GM18858 (cell line): ENCODE data around the gene ULK2.

ENCODE experiments used
- ATAC-seq: cut with Tn5 transposase; IDR thresholded peaks from one replicate; pipeline ENCODE4 v1.9.1; 2021; ENCODE audit not compliant: unreplicated experiment

The ULK2 gene

DNA sequence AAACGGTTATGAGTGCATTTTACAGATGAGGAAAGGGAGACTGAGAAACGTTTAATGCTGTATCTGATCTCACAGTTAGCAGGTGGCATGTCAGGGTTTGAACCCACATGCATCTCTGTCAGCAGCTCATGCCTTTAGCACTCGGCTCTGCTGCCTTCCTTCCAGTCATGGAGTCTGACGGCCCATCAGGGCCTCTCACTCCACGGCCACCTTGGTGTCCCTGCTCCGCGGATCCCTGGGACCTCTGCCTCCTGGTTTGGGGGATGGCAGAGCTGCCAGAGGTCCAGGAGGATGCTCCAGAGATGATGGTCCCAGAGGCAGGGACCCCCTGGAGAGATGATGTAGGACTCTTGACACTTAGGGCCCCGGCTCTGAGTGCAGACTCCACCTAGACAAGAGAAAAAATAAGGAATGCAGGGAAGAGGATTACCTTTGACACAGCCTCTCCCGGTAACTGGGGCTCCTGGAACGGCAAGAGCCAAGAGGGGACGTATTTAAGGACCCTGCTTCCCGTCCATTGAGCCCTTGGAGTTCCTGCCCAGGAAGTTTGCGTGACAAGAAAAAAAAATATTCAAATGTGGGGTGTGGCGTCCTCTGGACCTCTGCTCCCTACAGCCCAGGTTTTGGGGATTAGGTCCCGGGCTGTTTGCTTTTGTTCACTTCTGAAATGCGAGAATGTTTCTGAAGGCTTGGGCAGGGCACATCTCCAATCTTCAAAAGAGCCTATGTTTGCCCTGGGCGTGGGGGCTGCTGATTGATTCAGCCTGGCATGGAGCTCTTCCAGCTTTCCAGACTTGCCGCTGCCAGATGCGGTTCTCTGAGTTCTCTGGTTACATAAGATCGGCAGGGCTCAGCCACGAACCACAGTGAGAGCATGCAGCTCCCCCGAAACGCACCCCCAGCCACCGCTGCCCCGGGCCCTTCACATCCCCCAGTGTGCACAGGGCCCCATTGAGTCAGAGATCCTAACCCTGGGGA is 119.6 kb downstream of the ULK2 start, which contains the start of gene ALDH3A1:
ALDH3A1 (minus strand) TSS at position 470 of the 978 bp plus-strand sequence. CDS start 3,169 bp downstream, outside the sequence.
- ATAC-seq: no peak

DNA sequence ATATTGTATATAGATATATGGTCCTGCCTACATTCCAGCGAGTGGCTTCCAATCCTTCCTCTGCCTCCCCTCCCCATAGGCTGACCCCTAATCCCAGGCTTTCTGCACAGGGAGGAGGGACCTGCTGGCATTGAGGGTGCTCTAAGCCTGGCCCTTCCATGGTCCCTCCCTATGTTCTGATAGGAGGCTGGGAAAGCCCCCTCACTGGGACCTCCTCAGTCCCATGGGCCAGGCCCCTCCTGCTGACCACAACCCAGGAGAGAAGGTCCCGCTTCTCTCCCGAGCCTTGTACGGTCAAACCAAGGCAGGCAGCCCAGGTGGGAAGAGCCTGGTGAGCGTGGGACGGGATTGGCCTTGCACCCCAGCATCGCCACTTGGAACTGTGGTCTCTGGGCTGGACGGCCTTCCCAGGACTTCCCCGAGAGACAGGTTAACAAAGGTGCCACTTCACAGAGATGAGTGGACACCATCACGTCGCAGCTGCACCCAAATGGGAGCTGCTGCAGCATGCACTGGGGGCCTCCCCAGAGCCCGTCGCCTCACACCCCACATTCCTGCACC is 120.5 kb downstream of the ULK2 start:
- no peak for ATAC-seq

DNA sequence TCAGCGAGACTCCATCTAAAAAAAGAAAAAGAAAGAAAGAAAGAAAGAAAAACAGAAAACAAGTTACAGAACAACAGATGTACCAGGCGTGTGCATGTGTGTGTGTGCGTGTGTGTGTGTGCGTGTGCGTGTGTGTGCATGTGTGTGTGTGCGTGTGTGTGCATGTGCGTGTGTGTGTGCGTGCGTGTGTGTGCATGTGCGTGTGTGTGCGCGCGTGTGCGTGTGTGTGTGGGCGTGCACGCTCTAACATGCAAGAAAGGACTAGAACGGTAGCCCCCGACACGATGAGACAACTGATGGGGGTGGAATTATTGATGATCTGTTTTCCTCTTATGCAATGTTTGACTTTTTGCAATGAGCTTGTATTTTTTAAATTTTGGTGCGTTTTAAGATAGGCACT is 121.2 kb downstream of the ULK2 start:
- no peak for ATAC-seq

DNA sequence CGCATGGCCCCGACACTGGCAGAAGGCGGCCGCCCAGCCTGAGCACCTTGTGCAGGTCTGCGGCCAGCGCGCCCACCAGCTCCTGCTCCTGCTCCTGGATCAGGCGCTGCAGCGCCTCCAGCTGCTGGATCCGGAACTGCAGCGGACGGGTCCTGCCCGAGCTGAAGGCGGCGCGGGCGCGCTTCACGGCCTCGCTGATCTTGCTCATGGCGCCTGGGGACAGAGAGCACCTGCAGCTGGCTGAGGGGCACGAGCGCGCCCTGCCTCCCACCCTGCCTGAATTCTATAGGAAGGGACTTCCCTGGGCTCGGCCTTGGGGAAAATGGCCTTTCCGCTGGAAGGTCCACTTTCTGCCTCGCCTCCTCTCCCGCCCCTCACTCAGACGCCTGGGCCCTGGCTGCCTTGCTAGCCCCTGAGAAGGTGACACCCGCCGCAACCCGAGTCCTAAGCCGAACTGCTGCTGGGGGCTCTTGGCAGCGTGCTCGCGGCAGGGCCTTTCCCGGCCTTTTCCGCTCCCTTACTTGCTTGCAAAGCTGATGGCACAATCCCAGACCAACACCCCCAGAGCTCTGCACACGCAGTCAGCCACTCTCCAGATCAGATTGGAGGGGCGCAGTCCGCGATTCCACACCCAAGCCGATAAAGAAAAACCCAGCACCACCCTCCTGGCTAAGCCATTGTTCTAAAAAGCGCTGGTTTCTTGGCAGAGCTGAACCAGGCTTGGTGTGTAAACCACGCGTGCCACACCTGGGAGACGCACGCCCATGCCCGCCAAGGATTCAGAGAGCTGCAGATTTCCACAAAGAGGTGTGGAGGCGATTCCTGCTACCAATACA is 122.6 kb downstream of the ULK2 start:
- ATAC-seq: peak; percentile 49

DNA sequence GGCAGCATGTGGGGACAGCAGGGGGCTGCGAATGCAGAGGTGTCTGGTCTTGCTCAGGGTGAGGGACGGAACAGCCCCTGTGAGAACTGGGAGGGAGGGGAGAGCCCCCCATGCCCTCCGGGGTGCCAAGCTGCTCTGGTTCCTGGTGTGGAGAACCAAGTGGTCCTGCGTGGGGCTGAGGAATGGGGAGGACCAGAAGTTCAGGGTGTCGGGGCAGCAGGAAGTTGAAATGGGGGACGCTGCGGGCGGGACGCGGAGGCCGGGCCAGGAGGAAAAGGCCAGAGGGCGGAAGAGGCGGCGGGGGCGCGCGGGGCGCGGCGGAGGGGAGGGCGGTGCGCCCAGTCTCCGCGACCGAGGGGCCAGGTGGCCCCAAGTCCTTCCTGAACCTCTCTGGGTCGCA is 123.2 kb downstream of the ULK2 start:
- ATAC-seq: no peak

DNA sequence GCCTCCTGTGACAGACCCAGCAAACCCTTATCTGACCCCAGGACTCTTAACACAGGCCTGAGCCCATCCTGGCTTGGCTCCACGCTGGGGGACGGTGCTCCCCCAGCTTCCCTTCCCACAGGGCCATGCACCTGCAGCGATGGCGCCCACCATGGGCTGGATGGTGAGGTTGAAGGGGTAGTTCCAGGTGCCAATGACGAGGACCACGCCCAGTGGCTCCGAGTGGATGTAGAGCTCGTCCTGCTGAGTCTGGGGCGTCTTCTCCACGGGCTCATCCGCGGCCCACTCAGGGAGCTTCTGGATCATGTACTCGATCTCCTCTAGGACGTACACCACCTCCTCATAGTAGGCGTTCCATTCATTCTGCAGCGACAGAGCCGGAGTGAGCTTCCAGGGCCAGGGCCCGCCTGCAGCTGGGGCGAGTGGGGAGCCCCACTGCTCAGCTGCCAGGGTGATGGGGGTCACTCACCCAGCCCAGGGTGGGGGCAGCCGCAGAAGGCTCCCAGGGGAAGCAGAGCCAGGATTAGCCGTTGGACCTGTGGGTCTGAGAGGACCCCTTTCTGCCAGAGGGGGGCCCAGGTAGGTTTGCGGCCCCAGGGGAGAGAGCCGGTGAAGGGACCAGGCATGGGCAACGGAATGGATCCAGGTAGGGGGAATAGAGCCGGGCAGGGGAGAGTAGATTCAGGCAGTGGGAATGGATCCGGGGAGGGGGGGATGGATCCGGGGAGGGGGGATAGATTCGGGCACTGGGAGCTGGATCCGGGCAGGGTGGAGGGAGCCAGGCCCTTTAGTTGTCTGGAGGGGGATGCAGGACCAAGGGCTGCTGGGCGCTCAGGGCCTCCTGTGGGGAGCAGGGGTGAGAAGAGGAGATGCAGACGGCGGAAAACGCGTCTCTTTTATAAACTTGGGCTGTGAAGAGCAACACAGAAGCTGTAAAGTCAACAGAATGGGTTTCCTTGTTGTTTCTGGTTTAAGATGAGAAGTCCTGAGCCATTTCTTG is 124.3 kb downstream of the ULK2 start:
- ATAC-seq: no peak

DNA sequence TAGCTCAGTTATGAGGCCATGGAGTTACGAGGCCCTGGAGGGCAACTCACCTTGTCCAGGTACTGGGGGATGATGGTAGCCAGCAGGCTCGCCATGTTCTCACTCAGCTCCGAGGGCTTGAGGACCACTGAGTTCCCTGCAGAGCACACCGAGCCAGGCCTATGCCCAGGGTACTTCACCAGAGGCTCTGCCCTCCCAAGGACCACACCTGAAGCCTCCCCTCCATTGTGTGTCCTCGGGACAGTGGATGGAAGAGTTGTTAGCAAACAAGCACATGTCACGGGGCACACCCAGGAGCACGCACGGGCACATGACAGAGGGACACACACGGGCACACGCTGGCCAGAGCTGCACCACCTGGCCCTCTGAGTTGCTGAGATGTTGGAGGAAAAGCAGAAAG is 125.2 kb downstream of the ULK2 start:
- no peak for ATAC-seq

DNA sequence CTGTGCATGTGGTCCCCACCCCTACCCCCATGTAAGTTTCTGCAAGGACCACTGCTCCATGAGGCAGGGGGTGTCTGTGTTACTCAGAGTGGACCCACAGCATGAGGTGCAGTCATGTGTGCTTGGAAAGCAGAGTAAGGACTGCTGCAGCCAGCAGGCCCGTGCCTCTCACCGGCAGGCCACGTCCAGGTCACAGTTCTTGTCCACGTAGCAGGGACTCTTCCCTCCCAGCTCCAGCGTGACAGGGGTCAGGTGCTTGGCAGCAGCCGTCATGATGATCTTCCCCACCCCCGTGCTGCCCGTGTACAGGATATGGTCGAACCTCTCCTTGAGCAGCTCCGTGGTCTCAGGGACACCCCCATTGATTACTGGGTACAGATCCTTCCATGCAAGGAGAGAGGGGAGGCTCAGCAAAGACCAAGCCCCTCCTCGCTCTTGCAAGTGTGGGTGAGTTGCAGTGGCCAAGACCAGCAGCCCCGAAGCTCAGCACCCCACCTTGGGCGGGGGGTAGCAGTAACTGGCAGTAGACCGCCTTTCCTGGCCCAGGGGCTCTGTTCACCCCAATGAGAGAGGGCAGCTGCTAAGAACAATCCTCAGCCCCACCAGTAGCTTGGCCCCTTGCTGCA is 125.8 kb downstream of the ULK2 start:
- no peak for ATAC-seq

DNA sequence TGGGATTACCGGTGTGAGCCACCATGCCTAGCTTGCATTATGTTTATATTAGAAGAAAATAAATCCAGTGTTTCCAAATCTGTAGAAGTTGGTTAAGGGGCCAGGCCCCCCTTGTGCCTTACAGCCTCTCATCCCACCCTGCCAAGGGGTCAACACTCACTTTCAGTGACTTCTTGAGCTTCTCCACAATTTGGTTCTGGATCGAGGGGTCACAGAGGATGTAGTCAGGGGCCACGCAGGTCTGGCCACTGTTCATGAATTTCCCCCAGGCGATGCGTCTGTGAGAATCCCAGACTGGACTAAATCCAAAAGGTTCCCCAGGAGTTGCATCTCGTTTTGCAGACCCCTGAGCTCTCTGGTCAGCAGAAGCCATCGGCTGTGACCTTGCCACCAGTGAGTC is 126.8 kb downstream of the ULK2 start:
- no peak for ATAC-seq

DNA sequence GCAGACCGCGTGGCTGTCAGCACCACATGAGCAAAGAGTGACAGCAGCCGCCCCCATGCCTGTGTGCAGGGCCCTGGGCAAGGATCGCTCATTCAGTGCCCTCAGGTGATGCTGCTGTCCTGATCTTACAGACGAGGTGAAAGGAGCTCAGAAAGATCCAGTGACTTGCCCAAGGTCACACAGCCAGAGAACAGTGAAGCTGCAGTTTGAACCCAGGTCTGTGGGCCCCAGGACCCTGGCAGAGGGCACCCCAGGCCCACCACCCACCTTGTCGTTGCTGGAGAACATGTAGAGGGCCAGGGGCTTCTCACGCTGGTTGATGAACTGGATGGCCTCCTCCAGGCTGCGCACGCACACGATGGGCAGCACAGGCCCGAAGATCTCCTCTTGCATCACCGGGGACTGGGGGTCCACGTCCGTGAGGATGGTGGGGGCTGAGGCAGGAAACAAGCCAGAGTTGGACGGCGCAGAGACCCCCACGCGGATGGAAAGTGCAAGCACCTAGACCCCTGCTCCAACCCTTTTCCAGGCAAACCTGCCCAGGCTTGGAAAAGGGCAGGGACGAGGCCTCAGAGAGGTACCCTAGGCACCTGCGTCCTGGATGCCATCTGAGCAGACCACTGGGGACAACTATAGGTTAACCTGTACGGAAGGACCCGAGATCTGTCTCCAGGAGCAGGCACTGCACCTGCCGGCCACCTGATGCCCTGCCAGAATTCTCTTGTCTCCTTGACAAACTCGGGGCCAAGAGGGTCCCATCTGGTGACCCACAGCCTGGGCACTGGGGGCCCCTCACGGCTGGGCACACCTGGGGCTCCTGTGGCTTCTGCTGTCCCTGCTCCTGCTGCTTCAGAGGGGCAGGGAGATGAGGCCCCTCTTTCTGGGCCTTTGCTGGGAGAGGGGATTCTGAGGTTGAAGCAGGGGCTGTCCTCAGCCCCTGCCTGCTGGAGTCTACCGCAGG is 128.2 kb downstream of the ULK2 start:
- ATAC-seq: no peak

DNA sequence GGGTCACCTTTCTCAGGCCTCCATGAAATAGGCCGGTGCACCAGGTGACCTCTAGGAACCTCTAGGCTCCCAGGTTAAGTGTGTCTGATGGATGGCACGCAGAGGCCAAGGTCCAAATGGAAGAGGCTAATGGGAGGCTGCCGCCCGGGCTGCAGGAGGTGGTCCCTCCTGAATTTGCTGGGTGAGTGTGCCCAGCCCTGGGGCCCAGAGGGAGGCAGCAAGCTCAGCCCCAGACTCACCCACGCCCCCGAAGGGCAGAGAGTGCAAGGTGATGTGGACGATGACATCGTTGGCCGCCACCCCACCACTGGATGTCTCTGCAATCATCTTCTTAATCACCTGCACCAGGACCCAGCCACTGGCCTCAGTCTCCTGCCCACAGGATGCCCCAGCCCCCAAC is 129.0 kb downstream of the ULK2 start:
- no peak for ATAC-seq

DNA sequence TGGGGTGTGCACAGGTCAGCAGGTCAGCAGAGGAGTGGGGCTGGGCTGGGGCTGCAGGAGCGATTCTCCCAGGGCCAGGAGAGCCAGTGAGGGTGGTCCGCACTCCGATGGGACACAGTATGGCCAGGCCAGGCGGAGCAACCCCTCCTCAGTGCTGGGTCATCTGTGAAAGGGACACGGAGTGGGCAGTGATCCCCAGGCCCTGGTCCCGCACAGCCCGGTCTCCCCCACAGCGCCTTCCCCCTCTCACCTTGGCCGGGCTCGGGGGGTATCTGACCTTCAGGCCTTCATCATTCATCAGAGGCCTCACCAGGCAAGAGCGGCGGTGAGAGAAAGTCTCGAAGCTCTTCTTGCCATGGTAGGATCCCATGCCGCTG is 129.7 kb downstream of the ULK2 start:
- no peak for ATAC-seq

DNA sequence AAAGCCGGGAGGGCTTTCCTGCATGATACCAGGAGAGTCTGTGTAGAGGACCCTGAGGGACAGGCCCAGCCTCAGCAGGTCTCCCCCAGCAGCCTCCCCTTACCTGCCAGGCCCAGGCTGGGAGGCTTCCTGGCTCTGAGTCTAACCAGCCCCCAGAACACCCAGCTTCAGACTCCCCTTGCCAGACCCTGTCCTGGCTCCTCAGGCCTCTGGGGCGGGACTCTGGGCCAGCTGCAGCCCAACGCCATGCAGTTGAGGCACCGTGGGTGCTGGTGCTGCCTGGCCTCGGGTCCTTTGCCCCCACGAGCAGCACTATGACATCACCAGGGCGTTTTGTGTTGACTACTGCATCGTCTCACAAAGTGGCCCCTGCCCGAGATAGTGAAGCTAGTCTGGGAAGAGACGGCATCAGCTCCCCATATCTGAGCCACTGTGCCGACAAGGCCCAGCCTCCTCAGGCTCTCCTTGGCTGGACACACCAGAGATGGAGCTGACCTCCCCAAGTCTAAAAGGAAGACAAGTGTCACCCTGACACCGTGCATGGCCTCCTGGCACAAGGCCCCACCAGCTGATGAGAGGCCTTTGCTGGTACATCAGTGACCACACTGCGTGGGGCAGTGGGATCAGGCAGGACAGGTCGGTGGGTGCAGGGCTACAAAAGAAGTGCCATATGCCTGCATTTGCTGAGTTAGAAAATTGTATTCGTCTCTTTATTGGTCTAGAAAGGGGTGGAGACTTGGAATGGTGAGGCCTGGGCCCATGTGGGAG is 130.2 kb downstream of the ULK2 start:
- ATAC-seq: no peak

DNA sequence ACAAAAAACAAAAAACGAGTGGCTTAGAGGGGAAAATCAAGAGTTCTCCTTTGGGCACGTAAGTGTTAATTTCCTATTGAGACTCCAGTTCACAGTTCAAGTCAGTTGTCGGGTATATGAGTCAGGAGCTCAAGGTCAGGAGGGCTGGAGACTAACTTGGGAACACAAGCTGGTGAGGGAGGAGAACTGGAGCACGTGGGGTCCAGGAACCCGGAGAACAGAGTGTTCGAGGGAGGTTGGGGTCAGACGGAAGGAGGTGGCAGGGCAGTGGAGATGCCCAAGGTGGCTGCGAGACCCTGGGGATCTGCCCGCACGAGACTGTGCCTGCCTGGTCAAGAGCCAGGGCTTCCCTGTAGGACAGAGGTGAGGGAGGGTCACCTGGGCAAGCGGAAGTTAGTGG is 131.7 kb downstream of the ULK2 start:
- no peak for ATAC-seq

DNA sequence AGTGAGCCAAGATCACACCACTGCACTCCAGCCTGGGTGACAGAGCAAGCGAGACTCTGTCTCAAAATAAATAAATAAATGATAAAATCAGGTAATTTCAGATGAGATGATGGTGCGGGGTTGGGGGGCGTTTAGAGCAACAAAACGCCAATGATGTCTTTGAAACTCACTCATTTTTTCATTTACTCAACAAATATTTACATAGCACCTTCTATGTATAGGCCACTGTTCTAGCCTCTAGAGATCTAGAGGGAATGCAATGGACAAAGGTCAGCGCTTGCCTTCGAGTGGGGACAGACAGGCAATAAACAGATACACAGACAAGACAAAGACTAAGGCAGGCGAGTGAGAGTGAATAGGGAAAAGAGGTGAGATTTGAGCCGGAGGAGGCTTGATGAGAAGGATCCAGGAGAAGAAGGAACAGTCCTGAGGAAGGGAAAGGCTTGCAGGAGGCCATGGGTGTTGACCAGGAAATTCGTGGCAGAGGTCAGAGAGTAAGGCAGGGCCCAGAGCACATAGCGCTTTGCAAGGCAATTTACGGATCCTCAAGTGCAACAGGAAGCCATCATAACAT is 133.7 kb downstream of the ULK2 start:
- no peak for ATAC-seq

DNA sequence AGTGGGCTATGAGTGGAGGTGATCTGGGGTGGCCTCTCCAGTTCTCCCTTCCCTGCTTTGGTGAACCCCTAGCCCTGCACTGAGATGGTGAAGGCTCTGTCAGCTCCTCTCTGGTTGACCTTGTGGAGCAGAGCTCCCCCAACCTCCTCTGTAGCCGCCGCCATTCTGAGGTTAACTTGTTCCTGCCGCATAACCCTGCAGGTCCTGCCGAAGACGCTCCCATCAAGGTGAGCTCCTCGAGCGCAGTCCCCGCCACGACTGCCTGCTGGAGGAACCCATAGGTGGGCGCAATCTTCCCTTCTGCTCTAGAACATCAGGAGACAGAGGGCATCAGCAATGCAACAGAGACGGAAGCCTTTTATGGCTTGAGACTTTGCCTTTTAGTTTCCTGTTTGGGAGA is 136.1 kb downstream of the ULK2 start:
- no peak for ATAC-seq

DNA sequence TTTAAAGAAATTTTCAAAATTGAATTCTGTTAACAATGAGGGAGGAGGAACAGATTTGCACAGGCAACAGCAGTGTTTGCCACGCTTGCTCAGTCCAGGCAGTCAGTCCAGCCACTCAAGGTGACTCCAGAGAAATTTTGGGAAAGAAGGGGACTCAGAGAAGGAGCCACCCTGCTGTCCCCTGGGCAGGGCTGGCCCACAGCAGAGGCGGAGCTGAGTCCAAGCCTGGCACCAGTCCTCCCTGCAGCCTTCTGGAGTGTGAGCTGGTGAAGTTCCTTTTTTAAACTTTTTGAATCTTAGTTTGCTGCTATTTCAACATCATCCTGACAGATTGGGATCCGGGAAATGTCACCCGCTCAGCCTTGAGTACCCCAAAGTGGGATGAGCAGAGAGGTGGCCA is 136.9 kb downstream of the ULK2 start:
- ATAC-seq: no peak

DNA sequence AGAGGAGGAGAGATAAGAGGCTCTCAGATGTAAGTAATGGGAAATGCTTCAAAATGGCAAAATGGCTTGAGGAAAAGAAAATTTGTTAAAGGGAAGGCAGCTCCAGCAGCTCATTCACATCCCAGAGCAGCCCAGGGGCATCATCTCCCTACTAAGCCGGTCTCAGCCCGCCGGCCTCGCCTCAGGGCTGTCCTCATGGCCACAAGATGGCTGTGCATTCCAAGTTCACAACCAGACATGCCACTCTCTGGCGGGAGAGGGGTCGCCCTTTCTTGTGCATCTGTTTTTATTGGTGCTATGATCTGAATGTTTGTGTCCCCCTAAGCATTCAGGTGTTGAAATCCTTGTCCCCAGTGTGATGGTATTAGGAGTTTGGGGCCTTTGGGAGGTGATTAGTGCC is 137.8 kb downstream of the ULK2 start:
- ATAC-seq: no peak
